ENCODE results near the gene DPYSL4.
"Not testable (repeated sequence)": the region's sequence is repeated elsewhere in the genome, so short reads cannot be mapped to it uniquely, and the experiment has no call there.

DPYSL4 gene

DNA sequence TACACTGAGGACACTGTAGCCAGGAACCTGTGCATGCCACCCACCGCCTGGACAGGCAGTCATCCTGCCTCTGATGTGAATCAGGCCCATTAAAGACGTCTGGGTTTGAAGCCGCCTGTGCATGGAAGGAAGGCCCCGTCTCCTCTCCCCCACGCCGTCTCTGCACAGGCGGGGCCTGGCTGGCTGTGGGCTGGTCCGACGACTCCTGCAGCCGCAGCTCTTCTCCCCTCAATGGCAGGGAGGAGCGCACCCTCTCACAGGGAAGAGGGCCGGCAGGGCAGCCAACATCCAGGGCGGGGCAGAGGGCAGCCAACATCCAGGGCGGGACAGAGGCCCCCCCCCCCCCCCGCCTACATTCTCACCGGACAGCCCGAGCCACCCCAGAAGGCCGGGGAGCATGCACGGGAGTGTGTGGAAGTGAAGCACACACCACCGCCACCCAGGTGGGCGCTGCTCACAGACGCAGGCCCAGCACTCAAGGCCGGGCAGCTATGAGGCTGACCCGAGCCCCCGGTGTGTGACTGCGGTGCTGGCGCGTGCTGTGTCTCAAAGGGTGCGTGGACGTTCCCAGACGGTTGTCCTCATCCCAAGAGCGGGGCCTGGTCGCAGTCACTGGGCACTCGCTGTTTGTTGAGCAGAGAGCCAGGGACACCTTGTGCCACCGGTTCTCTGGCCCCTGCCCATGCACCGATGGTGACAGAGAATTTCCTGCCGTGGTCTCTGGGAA is 19.1 kb downstream of the DPYSL4 start:
- Histone ChIP-seq H3K4me1 (ENCODE audit: insufficient read depth, low read length) (no peaks in the 10 kb centered on the region), H3K9ac (ENCODE audit: low read depth, low read length) (no peak overlapping the region), H3K9me3 (ENCODE audit: control insufficient read depth, insufficient read depth, low read length) (no peaks in the 10 kb centered on the region), H3K36me3 (ENCODE audit: insufficient read depth, low read length) (no peaks in the 10 kb centered on the region)

DNA sequence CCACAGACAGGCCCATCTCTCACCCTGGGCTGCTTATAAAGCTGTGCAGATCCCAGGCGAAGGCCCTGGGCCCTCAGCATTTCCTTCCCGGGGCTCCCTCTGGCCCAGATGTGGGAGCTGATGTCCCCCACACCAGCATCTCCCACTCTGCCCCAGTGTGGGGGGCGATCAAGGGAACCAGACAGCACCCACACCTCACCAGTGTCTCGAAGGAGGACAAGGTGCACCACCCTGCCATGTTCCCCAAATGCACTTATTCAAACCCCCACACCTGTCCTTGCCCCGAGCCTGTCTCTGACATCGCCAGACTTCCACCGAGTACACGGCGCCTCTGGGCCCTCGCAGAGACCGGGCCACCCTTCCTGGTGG is 19.6 kb downstream of the DPYSL4 start:
- no peaks in the 10 kb centered on the region for H3K9me3 ChIP-seq (ENCODE audit: control insufficient read depth, insufficient read depth, low read length)
- no peaks in the 10 kb centered on the region for H3K36me3 ChIP-seq (ENCODE audit: insufficient read depth, low read length)
- H3K9ac ChIP-seq (ENCODE audit: low read depth, low read length) = no peak overlapping the region

DNA sequence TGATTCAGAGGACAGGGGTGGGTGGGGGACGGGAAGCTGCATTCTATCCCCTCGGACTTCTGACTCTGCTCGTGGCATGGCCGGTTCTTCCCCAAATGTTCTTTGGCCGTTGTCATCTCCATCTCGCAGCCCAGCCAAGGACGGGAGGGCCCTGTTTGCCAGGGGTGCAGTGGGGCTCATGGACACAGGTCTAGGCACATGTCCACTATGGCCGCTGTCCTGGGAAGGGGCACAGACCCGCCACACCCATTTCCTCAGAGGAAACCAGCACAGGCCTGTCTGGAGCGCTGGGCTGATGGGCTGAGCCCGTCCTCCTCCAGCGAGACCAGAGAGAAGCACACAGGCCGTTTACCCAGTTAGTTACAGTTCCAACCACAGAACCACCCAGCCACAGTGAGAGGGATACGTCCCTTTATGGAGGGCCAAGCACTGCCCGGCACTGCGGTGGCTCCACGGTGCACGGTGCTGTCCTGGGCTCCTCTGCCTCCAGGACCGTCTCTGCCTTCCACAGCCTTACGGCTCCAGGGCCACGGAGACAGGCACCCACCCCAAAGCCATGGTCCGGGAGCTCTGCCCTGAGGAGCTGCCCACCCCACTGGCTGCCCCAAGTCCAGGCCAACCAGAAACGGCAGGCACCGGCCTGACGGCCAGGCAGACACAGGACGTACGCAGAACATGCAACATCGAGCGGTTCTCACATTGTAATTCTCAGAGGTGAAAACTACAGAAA is 20.2 kb downstream of the DPYSL4 start:
- no peaks in the 10 kb centered on the region for H3K36me3 ChIP-seq (ENCODE audit: insufficient read depth, low read length)
- H3K9me3 ChIP-seq (ENCODE audit: control insufficient read depth, insufficient read depth, low read length) = no peaks in the 10 kb centered on the region
- H3K4me1 ChIP-seq (ENCODE audit: insufficient read depth, low read length) = no peaks in the 10 kb centered on the region
- no peak overlapping the region for H3K9ac ChIP-seq (ENCODE audit: low read depth, low read length)

More for the DNA sequence above, 19.6 kb downstream of the DPYSL4 start:
- H3K4me1 ChIP-seq (ENCODE audit: insufficient read depth, low read length) = no peaks in the 10 kb centered on the region

DNA sequence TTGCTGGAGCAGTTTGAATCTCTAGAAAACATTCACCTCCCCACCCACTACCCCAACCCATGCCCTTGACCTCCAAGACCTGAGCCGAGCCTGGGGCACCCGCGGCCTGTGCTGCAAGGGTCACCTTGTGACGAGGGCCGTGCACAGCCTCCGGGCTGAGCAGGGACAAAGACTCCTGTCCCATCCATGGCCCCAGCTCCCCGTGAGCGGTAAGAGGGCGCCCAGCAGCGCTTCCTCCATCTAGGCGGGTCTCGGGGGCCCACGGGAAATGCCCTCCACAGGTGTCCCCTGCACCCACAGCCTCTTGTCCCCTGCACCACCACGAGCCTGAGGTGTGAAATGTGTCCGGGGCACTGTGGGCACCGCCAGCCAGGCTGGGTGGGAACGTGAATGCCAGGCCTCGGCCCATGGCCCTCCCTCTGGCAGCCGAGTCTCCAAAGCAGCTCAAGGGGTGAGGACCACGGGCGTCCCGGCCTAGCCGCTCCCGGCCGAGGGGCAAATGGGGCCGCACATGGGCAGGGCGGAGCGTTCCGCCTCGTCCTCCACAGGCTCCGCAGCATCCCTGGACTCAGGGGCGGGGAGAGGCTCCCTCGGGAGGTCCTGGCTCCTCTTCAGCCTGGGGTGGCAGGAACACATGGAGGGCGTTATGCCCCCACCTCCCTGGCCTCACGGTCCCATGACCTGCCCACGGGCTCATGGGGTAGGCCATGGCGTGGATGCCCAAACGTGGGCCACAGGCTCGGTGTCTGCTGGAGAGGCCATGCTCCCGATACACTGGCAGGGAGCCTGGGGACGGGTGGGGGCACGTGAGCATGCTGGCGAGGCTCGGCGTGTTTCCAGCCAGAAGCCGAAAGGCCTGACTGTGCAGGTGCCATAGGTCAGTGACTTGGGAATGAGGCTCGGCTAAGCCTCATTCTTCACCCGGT is 21.1 kb downstream of the DPYSL4 start:
- H3K9ac ChIP-seq (ENCODE audit: low read depth, low read length) = no peak overlapping the region
- H3K36me3 ChIP-seq (ENCODE audit: insufficient read depth, low read length) = no peaks in the 10 kb centered on the region
- no peaks in the 10 kb centered on the region for H3K4me1 ChIP-seq (ENCODE audit: insufficient read depth, low read length)
- no peaks in the 10 kb centered on the region for H3K9me3 ChIP-seq (ENCODE audit: control insufficient read depth, insufficient read depth, low read length)

DNA sequence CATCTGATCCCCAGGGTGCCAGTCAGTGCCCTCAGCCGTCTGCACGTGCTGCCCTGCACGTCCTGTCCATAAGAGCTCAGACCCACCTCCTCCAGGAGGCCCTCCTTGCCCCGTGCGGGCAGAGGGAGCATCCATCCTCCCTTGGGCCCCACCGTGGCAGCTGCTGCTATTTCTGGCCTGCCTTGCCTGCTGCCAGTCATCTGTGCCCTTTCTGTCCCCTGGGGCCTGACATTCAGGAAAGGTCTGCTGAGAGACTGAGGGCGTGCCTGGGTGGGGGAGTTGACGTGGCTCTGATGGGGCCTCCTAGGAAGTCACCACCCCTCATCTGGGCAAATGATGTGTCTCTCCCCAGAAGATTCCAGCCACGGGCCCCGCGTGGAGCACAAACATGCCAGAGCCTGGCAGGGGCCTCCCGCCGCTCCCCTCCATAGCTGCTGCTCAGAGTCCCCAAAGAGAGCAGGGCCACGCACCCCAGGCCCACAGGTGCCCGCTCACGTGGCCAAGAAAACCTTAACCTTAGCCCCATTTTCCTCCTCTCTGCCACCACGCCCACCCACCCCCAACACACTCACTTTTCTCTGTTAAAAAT is 21.8 kb downstream of the DPYSL4 start:
- Histone ChIP-seq H3K36me3 (ENCODE audit: insufficient read depth, low read length) (no peaks in the 10 kb centered on the region), H3K9ac (ENCODE audit: low read depth, low read length) (no peak overlapping the region), H3K9me3 (ENCODE audit: control insufficient read depth, insufficient read depth, low read length) (no peaks in the 10 kb centered on the region), H3K4me1 (ENCODE audit: insufficient read depth, low read length) (no peaks in the 10 kb centered on the region)

DNA sequence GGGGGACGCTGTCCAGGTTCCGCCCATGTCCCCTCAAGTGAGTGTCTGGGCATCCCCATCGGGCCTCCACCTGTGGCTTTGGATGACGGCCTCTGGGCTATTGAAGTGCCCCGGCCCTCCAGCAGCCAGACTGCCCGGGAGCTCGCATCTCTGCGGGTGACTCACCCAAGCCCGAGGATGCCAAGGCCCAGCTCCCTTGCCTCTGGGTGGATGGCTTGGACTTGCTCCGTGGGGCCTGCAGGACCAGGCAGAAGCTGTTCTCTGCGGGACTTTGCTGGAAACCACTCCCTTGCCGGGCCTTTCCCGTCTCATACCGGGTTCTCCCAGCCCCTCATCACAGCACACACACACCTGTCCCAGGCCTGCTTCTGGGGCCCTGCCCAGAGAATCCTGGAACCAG is 22.4 kb downstream of the DPYSL4 start:
- H3K9me3 ChIP-seq (ENCODE audit: control insufficient read depth, insufficient read depth, low read length) = peaks cover 4% of the 10 kb centered on the region; the same call in 1 of the 2 replicates
- H3K4me1 ChIP-seq (ENCODE audit: insufficient read depth, low read length) = no peaks in the 10 kb centered on the region
- no peak overlapping the region for H3K9ac ChIP-seq (ENCODE audit: low read depth, low read length)
- H3K36me3 ChIP-seq (ENCODE audit: insufficient read depth, low read length) = no peaks in the 10 kb centered on the region

DNA sequence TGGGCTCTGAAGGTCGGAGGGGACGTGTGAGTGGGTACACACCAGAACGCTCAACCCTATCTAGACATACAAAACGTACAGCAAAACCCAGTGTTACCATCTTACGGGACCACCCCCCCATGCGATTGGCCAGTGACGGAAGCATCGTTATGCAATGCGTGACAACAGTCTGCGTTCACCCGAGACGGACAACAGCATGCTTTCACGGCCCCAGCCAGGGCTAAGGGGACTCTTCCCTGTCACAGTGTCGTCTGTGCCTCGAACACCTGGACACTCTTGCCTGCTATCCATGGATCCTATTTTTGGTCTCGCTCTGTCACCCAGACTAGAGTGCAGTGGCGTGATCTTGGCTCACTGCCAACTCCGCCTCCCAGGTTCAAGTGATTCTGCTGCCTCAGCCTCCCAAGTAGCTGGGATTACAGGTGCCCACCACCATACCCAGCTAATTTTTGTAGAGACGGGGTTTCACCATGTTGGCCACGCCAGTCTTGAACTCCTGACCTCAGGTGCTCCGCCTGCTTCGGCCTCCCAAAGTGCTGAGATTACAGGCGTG is 23.3 kb downstream of the DPYSL4 start:
- Histone ChIP-seq H3K4me1 (ENCODE audit: insufficient read depth, low read length) (no peaks in the 10 kb centered on the region), H3K36me3 (ENCODE audit: insufficient read depth, low read length) (no peaks in the 10 kb centered on the region), H3K9me3 (ENCODE audit: control insufficient read depth, insufficient read depth, low read length) (peaks cover 10% of the 10 kb centered on the region; the same call in 1 of the 2 replicates), H3K9ac (ENCODE audit: low read depth, low read length) (no peak overlapping the region)

DNA sequence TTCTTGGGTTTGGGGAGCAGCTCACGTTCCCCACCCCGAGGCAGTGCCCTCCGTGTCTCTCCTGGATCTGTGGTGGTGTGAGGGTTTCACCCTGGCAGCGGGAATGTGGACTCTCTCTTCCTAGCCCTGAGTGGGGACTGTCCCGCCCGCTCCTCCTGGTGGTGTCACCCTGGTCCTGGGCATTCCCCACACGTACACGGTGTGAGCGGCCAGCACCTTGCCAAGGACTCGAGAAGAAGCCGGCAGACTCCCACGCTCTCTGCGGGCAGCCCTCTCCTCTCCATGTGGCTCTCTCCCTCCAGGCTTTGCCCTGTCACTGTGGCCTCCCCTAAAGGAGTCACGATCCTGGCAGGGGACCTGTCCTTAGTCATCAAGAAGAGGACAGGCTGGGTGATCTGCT is 24.0 kb downstream of the DPYSL4 start:
- H3K4me1 ChIP-seq (ENCODE audit: insufficient read depth, low read length) = no peaks in the 10 kb centered on the region
- H3K9ac ChIP-seq (ENCODE audit: low read depth, low read length) = no peak overlapping the region
- H3K36me3 ChIP-seq (ENCODE audit: insufficient read depth, low read length) = no peaks in the 10 kb centered on the region
- peaks cover 10% of the 10 kb centered on the region; the same call in 1 of the 2 replicates for H3K9me3 ChIP-seq (ENCODE audit: control insufficient read depth, insufficient read depth, low read length)

DNA sequence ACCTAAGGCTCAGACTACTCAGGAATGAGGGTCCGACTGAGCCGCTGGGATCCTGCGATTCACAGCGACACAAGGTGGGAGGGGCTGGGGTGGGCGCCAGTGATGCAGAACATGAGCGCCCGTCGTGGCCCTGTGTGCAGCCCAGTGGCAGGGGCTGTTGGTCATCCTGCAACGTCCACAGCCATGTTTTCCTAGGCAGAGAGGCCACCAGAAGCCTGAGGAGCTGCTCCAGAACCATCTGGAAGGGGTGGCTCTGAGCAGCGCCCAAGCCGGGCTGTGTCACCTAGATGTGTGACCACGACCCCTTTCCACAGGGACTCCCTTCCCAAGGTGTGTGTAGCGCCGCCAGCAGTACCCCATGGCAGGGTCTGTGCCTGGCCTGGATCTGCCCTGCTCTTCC is 24.5 kb downstream of the DPYSL4 start:
- H3K9ac ChIP-seq (ENCODE audit: low read depth, low read length) = no peak overlapping the region
- no peaks in the 10 kb centered on the region for H3K36me3 ChIP-seq (ENCODE audit: insufficient read depth, low read length)
- H3K4me1 ChIP-seq (ENCODE audit: insufficient read depth, low read length) = no peaks in the 10 kb centered on the region
- peaks cover 10% of the 10 kb centered on the region; the same call in 1 of the 2 replicates for H3K9me3 ChIP-seq (ENCODE audit: control insufficient read depth, insufficient read depth, low read length)

DNA sequence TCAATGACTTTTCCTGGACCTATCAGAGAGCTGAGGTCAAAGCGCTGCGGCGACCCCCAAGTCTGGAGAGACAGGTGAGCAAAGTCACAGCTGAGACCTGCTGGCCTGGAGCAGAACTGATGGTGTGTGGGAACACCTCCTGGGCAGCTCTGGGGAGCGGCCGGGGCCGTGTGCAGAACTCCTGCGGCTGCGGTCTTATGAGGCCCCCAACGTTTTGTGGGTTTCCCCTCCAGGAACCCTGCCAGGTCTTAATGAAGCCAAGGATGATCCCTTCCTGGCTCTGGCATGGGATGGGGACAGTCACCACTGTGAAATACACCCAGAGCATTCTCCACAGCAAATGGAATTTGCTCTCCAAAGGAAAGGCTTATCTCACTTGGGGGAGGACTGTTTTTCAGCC is 26.1 kb downstream of the DPYSL4 start:
- Histone ChIP-seq H3K9me3 (ENCODE audit: control insufficient read depth, insufficient read depth, low read length) (peaks cover 10% of the 10 kb centered on the region; the same call in 1 of the 2 replicates), H3K9ac (ENCODE audit: low read depth, low read length) (no peak overlapping the region), H3K4me1 (ENCODE audit: insufficient read depth, low read length) (no peaks in the 10 kb centered on the region), H3K36me3 (ENCODE audit: insufficient read depth, low read length) (no peaks in the 10 kb centered on the region)

DNA sequence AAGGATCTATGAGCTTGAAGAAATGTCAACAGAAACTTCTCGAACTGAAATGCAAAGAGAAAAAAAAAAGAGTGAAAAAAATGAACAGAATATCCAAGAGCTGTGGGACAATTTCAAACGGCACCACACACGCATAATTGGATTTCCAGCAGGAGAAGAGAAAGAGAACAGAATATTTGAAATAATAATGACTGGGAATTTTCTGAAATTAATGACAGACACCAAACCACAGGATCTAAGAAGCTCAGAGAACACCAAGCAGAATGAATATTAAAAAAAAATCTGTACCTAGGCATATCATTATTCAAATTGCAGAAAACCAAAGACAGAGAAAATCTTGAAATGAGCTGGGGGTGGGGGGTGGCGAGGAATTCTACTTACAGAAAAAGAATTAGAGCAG is 27.2 kb downstream of the DPYSL4 start:
- Histone ChIP-seq H3K9ac (ENCODE audit: low read depth, low read length) (no peak overlapping the region), H3K36me3 (ENCODE audit: insufficient read depth, low read length) (no peaks in the 10 kb centered on the region), H3K4me1 (ENCODE audit: insufficient read depth, low read length) (no peaks in the 10 kb centered on the region), H3K9me3 (ENCODE audit: control insufficient read depth, insufficient read depth, low read length) (peaks cover 10% of the 10 kb centered on the region; the same call in 1 of the 2 replicates)

DNA sequence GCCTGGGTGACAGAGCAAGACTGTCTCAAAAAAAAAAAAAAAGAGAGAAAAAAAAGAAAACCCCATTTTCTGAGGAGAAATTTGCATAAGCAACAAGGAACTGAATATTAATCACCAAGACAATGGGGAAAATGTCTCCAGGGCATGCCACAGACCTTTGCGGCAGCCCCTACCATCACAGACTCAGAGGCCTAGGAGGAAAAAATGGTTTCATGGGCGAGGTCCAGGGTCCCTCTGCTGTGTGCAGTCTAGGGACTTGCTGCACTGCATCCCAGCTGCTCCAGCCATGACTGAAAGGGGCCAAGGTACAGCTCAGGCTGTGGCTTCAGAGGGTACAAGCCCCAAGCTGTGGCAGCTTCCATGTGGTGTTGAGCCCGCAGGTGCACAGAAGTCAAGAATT is 29.7 kb downstream of the DPYSL4 start:
- not testable (repeated sequence) for H3K4me1 ChIP-seq (ENCODE audit: insufficient read depth, low read length); H3K9ac ChIP-seq (ENCODE audit: low read depth, low read length); H3K36me3 ChIP-seq (ENCODE audit: insufficient read depth, low read length); H3K9me3 ChIP-seq (ENCODE audit: control insufficient read depth, insufficient read depth, low read length)

DNA sequence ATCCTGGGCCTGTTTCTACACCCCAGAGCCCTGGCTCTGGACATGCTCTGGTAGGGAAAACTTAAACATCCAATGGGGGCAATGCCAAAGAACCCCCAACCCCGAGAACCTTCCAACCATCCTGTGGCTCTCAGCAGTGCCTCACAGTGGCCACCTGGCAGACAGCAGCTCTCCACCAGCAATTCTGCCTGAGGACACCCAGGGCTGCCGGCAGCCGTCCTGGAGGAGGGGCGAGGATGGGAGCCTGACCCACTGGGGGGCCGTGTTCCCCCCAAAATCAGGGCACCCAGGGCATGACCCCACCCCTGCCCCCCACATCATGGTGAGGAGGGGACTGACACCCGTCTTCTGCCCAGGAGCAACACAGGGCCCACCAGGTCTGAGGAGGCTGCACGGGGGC is 32.7 kb downstream of the DPYSL4 start:
- Histone ChIP-seq H3K9ac (ENCODE audit: low read depth, low read length) (no peak overlapping the region), H3K4me1 (ENCODE audit: insufficient read depth, low read length) (no peaks in the 10 kb centered on the region), H3K36me3 (ENCODE audit: insufficient read depth, low read length) (no peaks in the 10 kb centered on the region), H3K9me3 (ENCODE audit: control insufficient read depth, insufficient read depth, low read length) (peaks cover 3% of the 10 kb centered on the region; the same call in 1 of the 2 replicates)

DNA sequence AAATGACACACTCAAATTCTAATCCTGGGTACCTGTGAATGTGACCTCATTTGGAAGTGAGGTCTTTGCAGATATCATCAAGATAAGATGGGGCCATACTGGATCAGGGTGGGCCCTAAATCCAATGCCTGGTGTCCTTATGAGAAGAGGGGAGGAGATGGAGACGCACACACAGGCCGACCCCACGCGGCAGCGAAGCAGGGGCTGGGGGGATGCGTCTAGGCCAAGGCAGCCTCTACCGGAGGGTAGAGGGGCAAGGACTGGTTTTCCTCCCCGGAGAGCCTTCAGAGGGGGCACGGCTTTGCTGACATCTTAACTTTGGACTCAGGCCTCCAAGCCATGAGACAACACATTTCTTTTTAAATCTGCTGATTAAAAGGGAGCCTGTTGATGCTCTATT is 33.3 kb downstream of the DPYSL4 start:
- Histone ChIP-seq H3K9me3 (ENCODE audit: control insufficient read depth, insufficient read depth, low read length) (no peaks in the 10 kb centered on the region), H3K9ac (ENCODE audit: low read depth, low read length) (no peak overlapping the region), H3K4me1 (ENCODE audit: insufficient read depth, low read length) (no peaks in the 10 kb centered on the region), H3K36me3 (ENCODE audit: insufficient read depth, low read length) (no peaks in the 10 kb centered on the region)
